Tibial nerve (tissue), 4 donors: Measurements from ENCODE around the gene MID1IP1.

Experiments used
- EP300 ChIP-seq, 2 donors: sonication (generic); formaldehyde crosslinking; IDR thresholded peaks; one replicate each; pipeline ENCODE4 v1.6.1; 2017; ENCODE audit warnings: antibody characterized with exemption in 2 of 2, mild to moderate bottlenecking in 1 of 2
- POLR2A ChIP-seq, 2 donors: fragments of 450-650 bp; IDR thresholded peaks; one replicate each; pipeline ENCODE4 v1.6.1; 2017; ENCODE audit warnings: antibody characterized with exemption in 2 of 2, mild to moderate bottlenecking in 2 of 2, moderate library complexity in 2 of 2
- TF ChIP-seq, protein P1 (sequence below), 5 experiments: fragments of 200-600 bp in 3 of 5; fragments of 450-650 bp in 2 of 5; sonication (generic) in 3 of 5; IDR thresholded peaks; one replicate each; pipeline ENCODE4 v1.5.1; 2016 to 2019; ENCODE audit warnings: antibody characterized with exemption in 5 of 5, mild to moderate bottlenecking in 3 of 5, moderate library complexity in 2 of 5

DNA sequence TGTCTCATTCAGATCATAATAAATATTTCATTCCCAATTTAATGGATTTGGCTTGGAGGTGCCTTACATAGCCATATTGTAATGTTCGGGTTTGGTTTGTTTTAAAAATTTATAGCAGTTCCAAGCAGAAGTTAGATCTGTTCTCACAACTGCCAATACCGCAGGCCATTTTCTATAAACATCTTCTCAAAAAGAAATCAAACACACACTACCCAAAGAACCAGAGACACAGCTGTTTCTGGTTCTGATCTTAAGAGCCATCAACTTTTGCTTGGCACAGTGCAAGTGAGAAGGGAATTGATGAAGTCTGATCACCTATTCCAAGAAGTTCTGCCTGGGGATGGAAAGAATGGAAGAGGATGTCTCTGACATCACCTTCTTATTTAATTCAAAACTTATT, 22.9 kb downstream of the MID1IP1 start:
- TF ChIP-seq, protein P1, sequence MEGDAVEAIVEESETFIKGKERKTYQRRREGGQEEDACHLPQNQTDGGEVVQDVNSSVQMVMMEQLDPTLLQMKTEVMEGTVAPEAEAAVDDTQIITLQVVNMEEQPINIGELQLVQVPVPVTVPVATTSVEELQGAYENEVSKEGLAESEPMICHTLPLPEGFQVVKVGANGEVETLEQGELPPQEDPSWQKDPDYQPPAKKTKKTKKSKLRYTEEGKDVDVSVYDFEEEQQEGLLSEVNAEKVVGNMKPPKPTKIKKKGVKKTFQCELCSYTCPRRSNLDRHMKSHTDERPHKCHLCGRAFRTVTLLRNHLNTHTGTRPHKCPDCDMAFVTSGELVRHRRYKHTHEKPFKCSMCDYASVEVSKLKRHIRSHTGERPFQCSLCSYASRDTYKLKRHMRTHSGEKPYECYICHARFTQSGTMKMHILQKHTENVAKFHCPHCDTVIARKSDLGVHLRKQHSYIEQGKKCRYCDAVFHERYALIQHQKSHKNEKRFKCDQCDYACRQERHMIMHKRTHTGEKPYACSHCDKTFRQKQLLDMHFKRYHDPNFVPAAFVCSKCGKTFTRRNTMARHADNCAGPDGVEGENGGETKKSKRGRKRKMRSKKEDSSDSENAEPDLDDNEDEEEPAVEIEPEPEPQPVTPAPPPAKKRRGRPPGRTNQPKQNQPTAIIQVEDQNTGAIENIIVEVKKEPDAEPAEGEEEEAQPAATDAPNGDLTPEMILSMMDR (IDR thresholded peaks at IDR 0.05) = no peak
- TF ChIP-seq POLR2A (IDR thresholded peaks at IDR 0.05) (no peak), EP300 (IDR thresholded peaks at IDR 0.05) (no peak)
